HepG2 (cell line): ENCODE results near the gene CHN2. TPM values are rescaled to one million over a fixed set of nuclear protein-coding genes. Genes with fewer than 3 reads are reported as not detected.
A peak's percentile ranks its signal among the peaks of the same experiment; 100 is the strongest.

Experiments
- ARNT2 ChIP-seq: sonication (generic); formaldehyde crosslinking; IDR thresholded peaks from 2 replicates; pipeline ENCODE4 v1.8.0; 2022; ENCODE audit warnings: mild to moderate bottlenecking, low read depth, missing genetic modification reagents, moderate library complexity
- FOXA1 ChIP-seq, 2 experiments: fragments of 450-650 bp in 1 of 2; sonication (generic) in 1 of 2; formaldehyde crosslinking in 1 of 2; IDR thresholded peaks; 2 replicates each; pipeline versions ENCODE4 v1.4.0 to v1.6.1; 2016 to 2020; ENCODE audit warnings: missing genetic modification reagents in 1 of 2
- FOXC1 ChIP-seq: sonication (generic); formaldehyde crosslinking; IDR thresholded peaks from 2 replicates; pipeline ENCODE4 v1.8.0; 2022; ENCODE audit warnings: mild to moderate bottlenecking, missing genetic modification reagents, borderline replicate concordance
- GFI1 ChIP-seq: sonication (generic); formaldehyde crosslinking; IDR thresholded peaks from 2 replicates; pipeline ENCODE4 v1.5.0; 2020; ENCODE audit warnings: missing genetic modification reagents, mild to moderate bottlenecking, borderline replicate concordance
- NFIC ChIP-seq: IDR thresholded peaks from 2 replicates; pipeline ENCODE4 v1.6.1; 2012; ENCODE audit warnings: mild to moderate bottlenecking, low read length, inconsistent platforms
- NFYC ChIP-seq: IDR thresholded peaks from 2 replicates; pipeline ENCODE4 v1.6.1; 2016; ENCODE audit warnings: missing genetic modification reagents, missing compliant biosample characterization
- NKX3-1 ChIP-seq: sonication (generic); formaldehyde crosslinking; IDR thresholded peaks from 2 replicates; pipeline ENCODE4 v1.5.0; 2020; ENCODE audit warnings: missing genetic modification reagents
- PCBP1 ChIP-seq: fragments of 200-400 bp; formaldehyde crosslinking; IDR thresholded peaks from 2 replicates; pipeline ENCODE4 v1.6.1; 2017; ENCODE audit warnings: mild to moderate bottlenecking, low read depth, low read length, borderline replicate concordance
- SIX1 ChIP-seq: sonication (generic); formaldehyde crosslinking; IDR thresholded peaks from 2 replicates; pipeline ENCODE4 v1.4.0; 2020; ENCODE audit warnings: missing genetic modification reagents, borderline replicate concordance
- SMYD3 ChIP-seq: sonication (generic); formaldehyde crosslinking; IDR thresholded peaks from 2 replicates; pipeline ENCODE4 v1.8.1; 2023; ENCODE audit warnings: mild to moderate bottlenecking, missing genetic modification reagents
- SP5 ChIP-seq: IDR thresholded peaks from 2 replicates; pipeline ENCODE4 v1.6.1; 2016; ENCODE audit warnings: low read depth, borderline replicate concordance
- ZBTB34 ChIP-seq: sonication (generic); formaldehyde crosslinking; IDR thresholded peaks from 2 replicates; pipeline ENCODE4 v1.8.0; 2022; ENCODE audit warnings: mild to moderate bottlenecking, missing genetic modification reagents
- ZNF207 ChIP-seq: fragments of 450-650 bp; IDR thresholded peaks from 2 replicates; pipeline ENCODE4 v1.6.1; 2016; ENCODE audit warnings: antibody characterized with exemption, borderline replicate concordance
- ZNF230 ChIP-seq: sonication (generic); formaldehyde crosslinking; IDR thresholded peaks from 2 replicates; pipeline ENCODE4 v1.4.0; 2020; ENCODE audit warnings: mild to moderate bottlenecking, missing genetic modification reagents
- ZNF276 ChIP-seq: sonication (generic); formaldehyde crosslinking; IDR thresholded peaks from 2 replicates; pipeline ENCODE4 v1.4.0; 2020; ENCODE audit warnings: mild to moderate bottlenecking, low read depth, missing genetic modification reagents
- ZNF292 ChIP-seq: sonication (generic); formaldehyde crosslinking; IDR thresholded peaks from 2 replicates; pipeline ENCODE4 v1.8.1; 2022; ENCODE audit warnings: mild to moderate bottlenecking, low read depth, missing genetic modification reagents, borderline replicate concordance
- ZNF383 ChIP-seq: sonication (generic); formaldehyde crosslinking; IDR thresholded peaks from 2 replicates; pipeline ENCODE4 v1.4.0; 2020; ENCODE audit warnings: missing genetic modification reagents, mild to moderate bottlenecking, borderline replicate concordance
- ZNF558 ChIP-seq: sonication (generic); formaldehyde crosslinking; IDR thresholded peaks from 2 replicates; pipeline ENCODE4 v1.9.0; 2022; ENCODE audit warnings: mild to moderate bottlenecking, missing genetic modification reagents, borderline replicate concordance
- ZNF652 ChIP-seq: IDR thresholded peaks from 2 replicates; pipeline ENCODE4 v1.6.1; 2016; ENCODE audit warnings: low read depth, borderline replicate concordance
- ZNF672 ChIP-seq: sonication (generic); formaldehyde crosslinking; IDR thresholded peaks from 2 replicates; pipeline ENCODE4 v1.8.1; 2022; ENCODE audit warnings: missing genetic modification reagents
- ZNF724P ChIP-seq: sonication (generic); formaldehyde crosslinking; IDR thresholded peaks from 2 replicates; pipeline ENCODE4 v1.8.0; 2022; ENCODE audit warnings: missing genetic modification reagents, borderline replicate concordance
- ZNF740 ChIP-seq: sonication (generic); formaldehyde crosslinking; IDR thresholded peaks from 2 replicates; pipeline ENCODE4 v1.4.0; 2020; ENCODE audit warnings: missing genetic modification reagents
- ZNF746 ChIP-seq: sonication (generic); formaldehyde crosslinking; IDR thresholded peaks from 2 replicates; pipeline ENCODE4 v1.8.0; 2022; ENCODE audit warnings: mild to moderate bottlenecking, missing genetic modification reagents
- ZSCAN31 ChIP-seq: sonication (generic); formaldehyde crosslinking; IDR thresholded peaks from 2 replicates; pipeline ENCODE4 v1.5.0; 2020; ENCODE audit warnings: low read depth, mild to moderate bottlenecking, missing genetic modification reagents
- polyA plus RNA-seq, 8 experiments: library from polyadenylated mRNA; depleted of rRNA in 3 of 8; stranded (reverse) in 7 of 8; unstranded in 1 of 8; fragments of >200 nt; fragmentation: Illumina TruSeq in 4 of 8; extraction: Trizol in 4 of 8; gene quantifications; 2 replicates each; pipeline versions ENCODE4 v1.2.1 to v1.2.3, GENCODE V29; 2011 to 2016; ENCODE audit warnings: low read depth in 4 of 8, missing spikeins in 1 of 8, mixed read lengths in 1 of 8; ENCODE audit not compliant: insufficient read depth in 1 of 8
- total RNA-seq, 5 experiments: library from RNA; depleted of rRNA; stranded (reverse); fragments of >200 nt; fragmentation: Illumina TruSeq; extraction: Trizol; gene quantifications; 2 replicates each; pipeline ENCODE4 v1.2.3, GENCODE V29; 2016; ENCODE audit warnings: low read depth in 1 of 5
- TF ChIP-seq, protein P1 (sequence below): sonication (generic); formaldehyde crosslinking; IDR thresholded peaks from 2 replicates; pipeline ENCODE4 v1.5.0; 2020; ENCODE audit warnings: missing genetic modification reagents, mild to moderate bottlenecking, borderline replicate concordance

CHN2 gene
- total and polyA plus RNA-seq, 2 of the 13 experiments (the other 11 are each of a cell fraction or from before 2014, with no cell fraction given), result 23.5 to 30.5 TPM

- no peak for TF ChIP-seq ZBTB34 (CRISPR knock-in tag)
- 0 out of 2 replicates have a peak, but pooled peaks have one; percentile 70 for TF ChIP-seq ZNF746 (CRISPR knock-in tag)
- TF ChIP-seq ZNF276 (CRISPR knock-in tag), result no peak
- no peak for TF ChIP-seq NFIC
- TF ChIP-seq ZSCAN31, result peak; percentile 57; the same call in 1 of the 2 replicates
- peak; percentile 67 for TF ChIP-seq NFYC (CRISPR knock-in tag)
- TF ChIP-seq ZNF672 (CRISPR knock-in tag), result no peak
- no peak for TF ChIP-seq NKX3-1
- TF ChIP-seq SMYD3, result peak; percentile 72
- no peak for TF ChIP-seq FOXA1 (IDR thresholded peaks at IDR 0.05)
- TF ChIP-seq FOXA1 (CRISPR knock-in tag; IDR thresholded peaks at IDR 0.05), result peak; percentile 38
- 0 out of 2 replicates have a peak, but pooled peaks have one; percentile 33 for TF ChIP-seq FOXC1 (CRISPR knock-in tag)
- peak; percentile 47; the same call in 1 of the 2 replicates for TF ChIP-seq ZNF230 (CRISPR knock-in tag)
- no peak for TF ChIP-seq ZNF383 (CRISPR knock-in tag)
- no peak for TF ChIP-seq ZNF724P (CRISPR knock-in tag)
- TF ChIP-seq ZNF292 (CRISPR knock-in tag), result peak; percentile 74; the same call in 1 of the 2 replicates
- 0 out of 2 replicates have a peak, but pooled peaks have one; percentile 45 for TF ChIP-seq ARNT2 (CRISPR knock-in tag)
- TF ChIP-seq ZNF652 (CRISPR knock-in tag), result no peak; the same call in 1 of the 2 replicates
- TF ChIP-seq ZNF558 (CRISPR knock-in tag), result no peak
- no peak for TF ChIP-seq ZNF207
- TF ChIP-seq SP5 (CRISPR knock-in tag), result no peak
- TF ChIP-seq, protein P1, sequence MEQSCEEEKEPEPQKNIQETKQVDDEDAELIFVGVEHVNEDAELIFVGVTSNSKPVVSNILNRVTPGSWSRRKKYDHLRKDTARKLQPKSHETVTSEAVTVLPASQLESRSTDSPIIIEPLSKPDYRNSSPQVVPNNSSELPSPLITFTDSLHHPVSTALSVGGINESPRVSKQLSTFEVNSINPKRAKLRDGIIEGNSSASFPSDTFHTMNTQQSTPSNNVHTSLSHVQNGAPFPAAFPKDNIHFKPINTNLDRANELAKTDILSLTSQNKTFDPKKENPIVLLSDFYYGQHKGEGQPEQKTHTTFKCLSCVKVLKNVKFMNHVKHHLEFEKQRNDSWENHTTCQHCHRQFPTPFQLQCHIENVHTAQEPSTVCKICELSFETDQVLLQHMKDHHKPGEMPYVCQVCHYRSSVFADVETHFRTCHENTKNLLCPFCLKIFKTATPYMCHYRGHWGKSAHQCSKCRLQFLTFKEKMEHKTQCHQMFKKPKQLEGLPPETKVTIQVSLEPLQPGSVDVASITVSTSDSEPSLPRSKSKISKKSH, result no peak
- TF ChIP-seq GFI1, result peak; percentile 83
- no peak for TF ChIP-seq ZNF740
- TF ChIP-seq PCBP1, result no peak
- peak; percentile 73; the same call in 1 of the 2 replicates for TF ChIP-seq SIX1 (CRISPR knock-in tag)
These were observed 14.1 kb downstream of the CHN2 start (continued) for GRCh38 chr7:29208410-29209250.
